Measurements from ENCODE around the gene KCNJ18.
"Not testable (repeated sequence)": the region's sequence is repeated elsewhere in the genome, so short reads cannot be mapped to it uniquely, and the experiment has no call there.

GRCh38 chr17:21702029-21702428 is 9.7 kb downstream of the KCNJ18 start:
- not testable (repeated sequence) for TF ChIP-seq CTCF (IDR thresholded peaks at IDR 0.05; ENCODE audit: poor library complexity); EZH2 (IDR thresholded peaks at IDR 0.05; ENCODE audit: borderline replicate concordance)
